Stimulated activated CD8-positive, alpha-beta memory T cell treated with anti-CD3 and anti-CD28 coated beads, Interleukin-4, amount 100 ng/mL, for 1 hour (primary cell): ENCODE results near the gene SYTL2.

ENCODE experiments used
- DNase-seq, 2 donors: peaks; one replicate each; pipeline ENCODE4 v3.0.0-alpha.2; 2020; ENCODE audit warnings: low read depth in 2 of 2, low spot score in 1 of 2

SYTL2 gene

GRCh38 chr11:85826116-85826855, 15.3 kb upstream of the SYTL2 start:
- no peak for DNase-seq

GRCh38 chr11:85825616-85826015, 14.7 kb upstream of the SYTL2 start:
- DNase-seq: no peak

- DNase-seq: peak in 1 of 2 donors; percentile 38
Observed at GRCh38 chr11:85823816-85824215, 12.9 kb upstream of the SYTL2 start.

GRCh38 chr11:85822814-85823213, 11.9 kb upstream of the SYTL2 start:
- no peak for DNase-seq

GRCh38 chr11:85821636-85822035, 10.7 kb upstream of the SYTL2 start:
- no peak for DNase-seq

- DNase-seq: no peak
Observed at GRCh38 chr11:85819441-85819840, 8.5 kb upstream of the SYTL2 start.

- no peak for DNase-seq
Observed at GRCh38 chr11:85815186-85815931, 4.4 kb upstream of the SYTL2 start.

- DNase-seq: no peak
Observed at GRCh38 chr11:85813721-85814120, 2.8 kb upstream of the SYTL2 start.

- DNase-seq: no peak
Observed at GRCh38 chr11:85811624-85812023, 683 bp upstream of the SYTL2 start.

- no peak for DNase-seq
Observed at GRCh38 chr11:85810521-85810870, 445 bp downstream of the SYTL2 start.

- no peak for DNase-seq
Observed at GRCh38 chr11:85809863-85810262, 1.1 kb downstream of the SYTL2 start.

GRCh38 chr11:85809191-85809590, 1.8 kb downstream of the SYTL2 start:
- no peak for DNase-seq

- DNase-seq: no peak
Observed at GRCh38 chr11:85806876-85807275, 4.1 kb downstream of the SYTL2 start.

- no peak for DNase-seq
Observed at GRCh38 chr11:85806016-85806415, 4.9 kb downstream of the SYTL2 start.

- no peak for DNase-seq
Observed at GRCh38 chr11:85805387-85805786, 5.6 kb downstream of the SYTL2 start.

- DNase-seq: no peak
Observed at GRCh38 chr11:85803920-85804319, 7.0 kb downstream of the SYTL2 start.

- no peak for DNase-seq
Observed at GRCh38 chr11:85803303-85803702, 7.6 kb downstream of the SYTL2 start.

- DNase-seq: no peak
Observed at GRCh38 chr11:85801527-85801926, 9.4 kb downstream of the SYTL2 start.

- no peak for DNase-seq
Observed at GRCh38 chr11:85800595-85801342, 10.2 kb downstream of the SYTL2 start.

- DNase-seq: no peak
Observed at GRCh38 chr11:85799142-85799541, 11.8 kb downstream of the SYTL2 start.

- DNase-seq: no peak
Observed at GRCh38 chr11:85798361-85798760, 12.6 kb downstream of the SYTL2 start.
